Activated naive CD4-positive, alpha-beta T cell treated with anti-CD3 and anti-CD28 coated beads, Interleukin-2, amount 50 U/mL, for 24 hours (primary cell): ENCODE results near the gene PKMYT1.

Source experiments
- H3K27ac Mint-ChIP-seq: one replicate; pipeline ENCODE4 v1.8.0; 2021; ENCODE audit warnings: mild to moderate bottlenecking, mixed read lengths
- H3K27me3 Mint-ChIP-seq: one replicate; pipeline ENCODE4 v1.8.0; 2021; ENCODE audit warnings: mixed read lengths
- H3K36me3 Mint-ChIP-seq: one replicate; pipeline ENCODE4 v1.8.0; 2021; ENCODE audit warnings: mixed read lengths
- H3K4me1 Mint-ChIP-seq: one replicate; pipeline ENCODE4 v1.8.0; 2021; ENCODE audit warnings: mixed read lengths
- H3K4me3 Mint-ChIP-seq: one replicate; pipeline ENCODE4 v1.8.0; 2021; ENCODE audit warnings: mild to moderate bottlenecking, mixed read lengths
- H3K9me3 Mint-ChIP-seq: one replicate; pipeline ENCODE4 v1.8.0; 2021; ENCODE audit warnings: mixed read lengths

The PKMYT1 gene

GRCh38 chr16:2974319-2975056 lies 5.8 kb downstream of the PKMYT1 start:
- no peak overlapping the region for H3K4me3 Mint-ChIP-seq
- no peaks in the 10 kb centered on the region for H3K36me3 Mint-ChIP-seq
- H3K27ac Mint-ChIP-seq, result peak overlapping the region; percentile 70
- H3K27me3 Mint-ChIP-seq, result peaks cover 2% of the 10 kb centered on the region
- no peaks in the 10 kb centered on the region for H3K4me1 Mint-ChIP-seq
- H3K9me3 Mint-ChIP-seq, result no peaks in the 10 kb centered on the region

GRCh38 chr16:2973605-2974318 lies 6.5 kb downstream of the PKMYT1 start:
- H3K27ac Mint-ChIP-seq, result peak overlapping the region; percentile 70
- no peak overlapping the region for H3K4me3 Mint-ChIP-seq
- no peaks in the 10 kb centered on the region for H3K9me3 Mint-ChIP-seq
- peaks cover 2% of the 10 kb centered on the region for H3K27me3 Mint-ChIP-seq
- H3K36me3 Mint-ChIP-seq, result no peaks in the 10 kb centered on the region
- no peaks in the 10 kb centered on the region for H3K4me1 Mint-ChIP-seq

- H3K4me1 Mint-ChIP-seq, result peaks cover 6% of the 10 kb centered on the region
- no peak overlapping the region for H3K27ac Mint-ChIP-seq
These were observed 7.2 kb downstream of the PKMYT1 start for GRCh38 chr16:2973093-2973492.

GRCh38 chr16:2971985-2972784 lies 8.1 kb downstream of the PKMYT1 start:
- Mint-ChIP-seq H3K9me3 (no peaks in the 10 kb centered on the region), H3K27ac (peak overlapping the region; percentile 12), H3K27me3 (peaks cover 8% of the 10 kb centered on the region), H3K36me3 (no peaks in the 10 kb centered on the region), H3K4me3 (no peak overlapping the region), H3K4me1 (peaks cover 9% of the 10 kb centered on the region)

More at GRCh38 chr16:2973093-2973492, 7.2 kb downstream of the PKMYT1 start:
- H3K9me3 Mint-ChIP-seq, result no peaks in the 10 kb centered on the region
- H3K27me3 Mint-ChIP-seq, result peaks cover 7% of the 10 kb centered on the region
- H3K36me3 Mint-ChIP-seq, result no peaks in the 10 kb centered on the region
- no peak overlapping the region for H3K4me3 Mint-ChIP-seq

GRCh38 chr16:2971134-2971984 lies 8.9 kb downstream of the PKMYT1 start:
- no peaks in the 10 kb centered on the region for H3K36me3 Mint-ChIP-seq

GRCh38 chr16:2970563-2970962 lies 9.7 kb downstream of the PKMYT1 start:
- no peaks in the 10 kb centered on the region for H3K36me3 Mint-ChIP-seq
- H3K27ac Mint-ChIP-seq, result no peak overlapping the region
- peaks cover 8% of the 10 kb centered on the region for H3K27me3 Mint-ChIP-seq
- H3K9me3 Mint-ChIP-seq, result no peaks in the 10 kb centered on the region
- H3K4me3 Mint-ChIP-seq, result peak overlapping the region; percentile 57
- H3K4me1 Mint-ChIP-seq, result peaks cover 9% of the 10 kb centered on the region

More at GRCh38 chr16:2971134-2971984, 8.9 kb downstream of the PKMYT1 start:
- H3K9me3 Mint-ChIP-seq, result no peaks in the 10 kb centered on the region
- peak overlapping the region; percentile 57 for H3K4me3 Mint-ChIP-seq
- H3K4me1 Mint-ChIP-seq, result peaks cover 9% of the 10 kb centered on the region
- H3K27me3 Mint-ChIP-seq, result peaks cover 8% of the 10 kb centered on the region
- peak overlapping the region; percentile 68 for H3K27ac Mint-ChIP-seq

- peaks cover 11% of the 10 kb centered on the region for H3K27me3 Mint-ChIP-seq
- no peak overlapping the region for H3K27ac Mint-ChIP-seq
- H3K9me3 Mint-ChIP-seq, result no peaks in the 10 kb centered on the region
- peak overlapping the region; percentile 57 for H3K4me3 Mint-ChIP-seq
- H3K36me3 Mint-ChIP-seq, result no peaks in the 10 kb centered on the region
- peaks cover 9% of the 10 kb centered on the region for H3K4me1 Mint-ChIP-seq
These were observed 10.4 kb downstream of the PKMYT1 start for GRCh38 chr16:2969545-2970521.

- Mint-ChIP-seq H3K27me3 (peaks cover 13% of the 10 kb centered on the region), H3K4me1 (peaks cover 12% of the 10 kb centered on the region), H3K4me3 (peak within 1 kb of the TSS; percentile 74), H3K27ac (no peak within 1 kb of the TSS), H3K36me3 (no peaks in the 10 kb centered on the region), H3K9me3 (no peaks in the 10 kb centered on the region)
These were observed 11.3 kb downstream of the PKMYT1 start, which contains the start of gene PAQR4 for GRCh38 chr16:2968738-2969544. PAQR4 (plus strand) TSS chr16:2969348; CDS start chr16:2969675, 327 bp downstream.

- peaks cover 13% of the 10 kb centered on the region for H3K4me1 Mint-ChIP-seq
- no peaks in the 10 kb centered on the region for H3K9me3 Mint-ChIP-seq
- H3K27me3 Mint-ChIP-seq, result peaks cover 13% of the 10 kb centered on the region
- peak overlapping the region; percentile 74 for H3K4me3 Mint-ChIP-seq
- no peak overlapping the region for H3K27ac Mint-ChIP-seq
- H3K36me3 Mint-ChIP-seq, result no peaks in the 10 kb centered on the region
These were observed 11.9 kb downstream of the PKMYT1 start for GRCh38 chr16:2968368-2968737.

- H3K27ac Mint-ChIP-seq, result no peak overlapping the region
- peaks cover 13% of the 10 kb centered on the region for H3K27me3 Mint-ChIP-seq
- H3K4me1 Mint-ChIP-seq, result peaks cover 13% of the 10 kb centered on the region
- H3K4me3 Mint-ChIP-seq, result peak overlapping the region; percentile 23
- H3K36me3 Mint-ChIP-seq, result no peaks in the 10 kb centered on the region
- H3K9me3 Mint-ChIP-seq, result no peaks in the 10 kb centered on the region
These were observed 12.5 kb downstream of the PKMYT1 start for GRCh38 chr16:2967721-2968161.

- Mint-ChIP-seq H3K4me3 (no peak overlapping the region), H3K4me1 (peaks cover 13% of the 10 kb centered on the region), H3K27me3 (peaks cover 12% of the 10 kb centered on the region)
These were observed 13.0 kb downstream of the PKMYT1 start for GRCh38 chr16:2967211-2967631.

GRCh38 chr16:2966808-2967191 lies 13.4 kb downstream of the PKMYT1 start:
- Mint-ChIP-seq H3K36me3 (no peaks in the 10 kb centered on the region), H3K27me3 (peaks cover 10% of the 10 kb centered on the region), H3K4me1 (peaks cover 15% of the 10 kb centered on the region), H3K9me3 (no peaks in the 10 kb centered on the region), H3K4me3 (no peak overlapping the region), H3K27ac (no peak overlapping the region)

More at GRCh38 chr16:2967211-2967631, 13.0 kb downstream of the PKMYT1 start:
- Mint-ChIP-seq H3K36me3 (no peaks in the 10 kb centered on the region), H3K9me3 (no peaks in the 10 kb centered on the region), H3K27ac (no peak overlapping the region)

- H3K4me3 Mint-ChIP-seq, result no peak overlapping the region
- H3K36me3 Mint-ChIP-seq, result no peaks in the 10 kb centered on the region
These were observed 14.0 kb downstream of the PKMYT1 start for GRCh38 chr16:2966043-2966807.

More at GRCh38 chr16:2966043-2966807, 14.0 kb downstream of the PKMYT1 start:
- H3K27ac Mint-ChIP-seq, result no peak overlapping the region
- H3K4me1 Mint-ChIP-seq, result peaks cover 18% of the 10 kb centered on the region
- no peaks in the 10 kb centered on the region for H3K9me3 Mint-ChIP-seq
- H3K27me3 Mint-ChIP-seq, result peaks cover 10% of the 10 kb centered on the region
